GM12865 (cell line): ENCODE measurements around the gene DCLK1.

Experiments used
- DNase-seq: peaks from one replicate; pipeline ENCODE4 v3.0.0; 2010; ENCODE audit warnings: low read depth
- H3K4me3 ChIP-seq: 2 replicates; pipeline ENCODE4 v1.5.1; 2011; ENCODE audit warnings: mild to moderate bottlenecking, low read depth, low read length, control low read depth
- TF ChIP-seq, protein P1 (sequence below): IDR thresholded peaks from 2 replicates; pipeline ENCODE4 v1.5.1; 2011; ENCODE audit warnings: low read length, control low read depth, low read depth, inconsistent platforms; ENCODE audit not compliant: insufficient read depth; ENCODE audit errors: missing control alignments

Gene DCLK1

DNA sequence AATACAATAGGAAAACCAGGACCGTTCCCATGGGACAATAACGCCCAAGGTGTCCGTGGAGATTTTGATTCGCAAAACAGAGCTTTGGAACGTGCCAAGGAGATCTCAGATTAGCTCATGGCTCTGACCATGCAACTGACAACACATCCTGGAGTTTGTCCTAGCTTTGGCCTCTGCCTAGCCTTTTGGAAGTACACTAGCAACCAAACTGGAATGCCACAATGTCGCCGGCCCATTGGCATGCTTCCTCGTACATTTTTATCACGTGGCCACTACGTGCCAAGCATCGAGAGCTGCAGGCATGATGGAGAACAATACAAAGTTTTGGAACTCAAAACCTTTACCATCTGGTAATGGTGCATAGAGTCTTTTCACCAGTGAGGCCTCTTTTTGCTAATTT, 256.5 kb downstream of the DCLK1 start:
- TF ChIP-seq, protein P1, sequence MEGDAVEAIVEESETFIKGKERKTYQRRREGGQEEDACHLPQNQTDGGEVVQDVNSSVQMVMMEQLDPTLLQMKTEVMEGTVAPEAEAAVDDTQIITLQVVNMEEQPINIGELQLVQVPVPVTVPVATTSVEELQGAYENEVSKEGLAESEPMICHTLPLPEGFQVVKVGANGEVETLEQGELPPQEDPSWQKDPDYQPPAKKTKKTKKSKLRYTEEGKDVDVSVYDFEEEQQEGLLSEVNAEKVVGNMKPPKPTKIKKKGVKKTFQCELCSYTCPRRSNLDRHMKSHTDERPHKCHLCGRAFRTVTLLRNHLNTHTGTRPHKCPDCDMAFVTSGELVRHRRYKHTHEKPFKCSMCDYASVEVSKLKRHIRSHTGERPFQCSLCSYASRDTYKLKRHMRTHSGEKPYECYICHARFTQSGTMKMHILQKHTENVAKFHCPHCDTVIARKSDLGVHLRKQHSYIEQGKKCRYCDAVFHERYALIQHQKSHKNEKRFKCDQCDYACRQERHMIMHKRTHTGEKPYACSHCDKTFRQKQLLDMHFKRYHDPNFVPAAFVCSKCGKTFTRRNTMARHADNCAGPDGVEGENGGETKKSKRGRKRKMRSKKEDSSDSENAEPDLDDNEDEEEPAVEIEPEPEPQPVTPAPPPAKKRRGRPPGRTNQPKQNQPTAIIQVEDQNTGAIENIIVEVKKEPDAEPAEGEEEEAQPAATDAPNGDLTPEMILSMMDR = no peak
- DNase-seq = no peak
- no peak overlapping the region for H3K4me3 ChIP-seq

DNA sequence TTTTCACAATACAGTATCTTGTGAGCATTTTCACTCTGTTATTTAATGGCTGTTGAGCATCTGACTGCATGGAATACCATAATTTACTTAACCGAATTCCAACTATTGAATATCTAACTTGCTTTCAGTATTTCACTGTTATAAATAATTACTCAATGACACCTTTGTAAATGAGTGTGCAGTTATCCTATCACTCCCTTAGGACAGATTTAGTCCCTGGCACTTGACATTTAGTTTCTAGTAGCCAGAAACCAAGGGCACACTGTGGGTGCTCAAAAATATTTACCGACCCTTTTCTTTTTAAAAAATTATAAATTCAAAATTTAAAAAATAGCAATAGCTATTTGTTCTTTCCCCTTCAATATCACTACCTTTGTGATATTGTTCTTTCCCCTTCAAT, 258.8 kb downstream of the DCLK1 start:
- no peak for DNase-seq
- TF ChIP-seq, protein P1 = no peak
- H3K4me3 ChIP-seq = no peak overlapping the region

DNA sequence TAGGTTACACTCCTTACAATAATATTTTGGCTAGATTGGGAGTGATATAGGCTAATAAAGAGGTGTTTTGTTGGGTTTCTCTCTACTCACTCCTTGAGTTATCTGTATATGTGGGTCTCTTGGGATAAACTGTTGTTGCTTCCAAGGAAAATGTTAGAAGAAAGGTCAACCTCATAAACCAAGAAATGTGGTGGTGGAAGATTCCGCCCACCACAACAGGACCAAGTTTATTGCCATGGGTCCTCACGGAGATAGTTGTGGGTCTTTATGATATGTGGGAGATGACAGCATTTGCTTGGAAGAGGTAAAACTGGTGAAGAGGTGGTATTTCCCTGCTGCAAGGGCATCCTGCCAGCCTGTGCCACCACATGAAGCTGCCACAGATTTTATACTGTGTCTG, 259.6 kb downstream of the DCLK1 start:
- TF ChIP-seq, protein P1 = no peak
- H3K4me3 ChIP-seq = no peak overlapping the region
- no peak for DNase-seq

DNA sequence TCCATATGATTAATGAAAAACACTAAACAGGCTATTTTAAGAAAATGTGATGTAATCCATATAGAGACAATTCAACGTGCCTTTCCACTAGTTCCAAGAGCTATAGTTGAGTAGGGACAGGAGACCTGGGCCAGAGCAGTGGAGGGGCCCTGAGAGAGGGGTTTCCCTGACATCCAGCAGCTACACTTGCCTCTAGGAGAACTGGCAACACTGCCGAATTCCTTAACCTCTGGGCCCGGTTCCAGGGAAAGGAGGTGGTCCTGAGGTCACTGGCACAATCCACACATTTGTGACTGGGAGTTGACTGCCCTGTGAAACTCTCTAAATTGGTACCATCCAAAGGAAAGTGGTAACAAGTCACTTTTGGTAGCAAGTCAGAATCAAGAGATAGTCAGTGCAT, 264.4 kb downstream of the DCLK1 start:
- DNase-seq = no peak
- no peak overlapping the region for H3K4me3 ChIP-seq
- TF ChIP-seq, protein P1 = no peak

DNA sequence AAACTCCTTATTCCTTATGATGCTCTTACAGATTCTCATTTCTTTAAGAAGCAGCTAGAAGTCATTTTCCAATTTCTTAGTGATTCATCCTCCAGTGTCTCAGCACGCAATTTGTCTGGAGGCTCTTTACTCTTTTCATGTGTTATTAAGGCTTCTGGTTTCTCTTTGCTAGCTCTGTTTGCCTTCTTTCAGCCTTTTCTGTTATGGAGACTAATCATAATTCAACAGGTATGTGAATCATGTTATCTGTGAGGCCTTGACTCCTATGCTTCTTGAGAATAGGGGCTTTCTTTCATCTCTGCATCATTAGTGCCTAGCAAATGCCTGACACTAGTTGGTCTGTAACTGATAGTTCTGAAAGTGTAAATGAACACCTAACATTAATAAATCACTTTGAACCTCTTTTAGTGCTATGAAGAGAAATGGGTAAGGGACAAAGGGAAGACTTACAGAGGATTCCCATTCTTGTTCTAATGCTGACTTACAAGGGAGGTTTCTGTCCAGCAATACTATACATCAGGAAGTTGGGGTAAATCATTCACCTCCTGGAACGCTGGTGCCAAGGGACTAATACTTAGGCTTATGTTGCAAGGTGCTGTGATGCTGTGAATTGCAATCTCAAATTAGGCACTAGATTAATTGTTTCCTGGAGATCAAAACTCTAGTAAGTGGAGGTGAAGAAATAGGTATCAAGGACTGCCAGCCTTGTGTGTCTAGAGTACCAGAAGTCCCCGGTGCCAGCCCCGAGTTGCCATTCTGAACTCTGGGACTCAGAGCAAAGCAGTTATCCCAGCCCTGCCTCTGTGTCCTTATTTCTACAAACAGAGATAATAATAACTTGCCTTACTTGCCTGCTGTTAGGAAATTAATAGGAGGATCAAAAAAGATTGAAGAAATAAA, 265.6 kb downstream of the DCLK1 start:
- DNase-seq = no peak
- H3K4me3 ChIP-seq = no peak overlapping the region
- TF ChIP-seq, protein P1 = no peak

DNA sequence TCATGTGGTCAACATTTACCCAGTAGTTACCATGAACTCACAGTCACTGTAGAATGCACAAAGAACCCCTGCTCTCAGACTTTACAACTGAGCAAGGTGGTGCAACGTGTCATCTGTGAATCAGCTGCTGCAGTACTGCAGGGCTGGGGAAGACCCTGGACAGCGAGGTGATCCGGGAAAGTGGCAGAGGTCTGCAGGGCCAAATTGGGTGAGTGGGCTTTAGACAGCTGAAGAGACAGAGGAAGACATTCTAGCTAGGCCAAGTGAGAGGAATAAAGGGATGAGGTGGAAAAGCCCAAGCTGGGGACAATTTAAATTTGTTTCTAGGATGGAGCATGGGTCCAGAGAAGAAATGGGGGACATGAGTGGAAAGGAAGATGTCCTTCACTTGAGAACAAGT, 270.5 kb downstream of the DCLK1 start:
- no peak overlapping the region for H3K4me3 ChIP-seq
- DNase-seq = no peak
- TF ChIP-seq, protein P1 = no peak

DNA sequence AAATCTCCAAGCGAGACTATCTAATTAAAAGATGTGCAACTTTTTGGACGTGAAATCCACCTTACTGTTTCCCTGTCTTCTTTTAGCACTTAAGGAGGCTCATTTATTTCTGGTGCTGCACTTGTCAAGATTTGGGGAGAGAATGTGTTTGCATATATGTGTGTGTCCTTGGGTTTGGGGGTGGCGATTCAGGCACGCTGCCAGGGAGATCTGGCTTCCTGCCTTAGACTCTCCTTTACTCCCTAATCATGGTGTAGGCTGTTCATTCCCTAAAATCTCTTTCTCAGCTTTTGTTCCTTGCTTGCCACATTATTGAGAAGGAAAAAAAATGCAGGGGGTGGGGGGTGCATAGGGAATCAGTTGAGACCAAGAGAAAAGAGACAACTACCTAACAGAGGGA, 271.2 kb downstream of the DCLK1 start:
- no peak for DNase-seq
- no peak overlapping the region for H3K4me3 ChIP-seq
- TF ChIP-seq, protein P1 = no peak
